ENCODE data around the gene NFKBIL1. TPM values are rescaled to one million over a fixed set of nuclear protein-coding genes. Genes with fewer than 3 reads are reported as not detected.
A peak's percentile ranks its signal among the peaks of the same experiment; 100 is the strongest.

The NFKBIL1 gene
- total and polyA plus RNA-seq, 2 experiments from 2014 or later: 9.6 to 12.3 TPM

DNA sequence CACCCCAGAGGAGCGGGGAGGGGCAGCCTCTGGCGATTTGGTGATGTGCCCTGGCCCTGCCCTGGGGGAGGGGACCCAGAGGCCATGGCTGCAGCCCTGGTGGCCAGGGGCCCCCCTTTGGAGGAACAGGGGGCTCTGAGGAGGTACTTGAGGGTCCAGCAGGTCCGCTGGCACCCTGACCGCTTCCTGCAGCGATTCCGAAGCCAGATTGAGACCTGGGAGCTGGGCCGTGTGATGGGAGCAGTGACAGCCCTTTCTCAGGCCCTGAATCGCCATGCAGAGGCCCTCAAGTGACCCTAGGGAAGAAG lies 10.9 kb downstream of the NFKBIL1 start:
- no peaks in the 10 kb centered on the region for H3F3A ChIP-seq (replicated peaks; ENCODE audit: low read depth)
- H3K9me3 Mint-ChIP-seq: no peaks in the 10 kb centered on the region; the same call in 2 of the 3 replicates
- H3K36me3 ChIP-seq (ENCODE audit: insufficient read depth): no peaks in the 10 kb centered on the region
- no peaks in the 10 kb centered on the region for H4K20me1 ChIP-seq (replicated peaks; ENCODE audit: insufficient read depth)
- no peak overlapping the region for H3K4me3 ChIP-seq
- H3K27me3 Mint-ChIP-seq (ENCODE audit: insufficient read depth, low read depth, poor library complexity): peaks cover 3% of the 10 kb centered on the region
- peaks cover 3% of the 10 kb centered on the region; the same call in 1 of the 2 replicates for H3K4me1 ChIP-seq (ENCODE audit: insufficient read depth)
- H3K36me3 Mint-ChIP-seq (ENCODE audit: low read depth): peaks cover 26% of the 10 kb centered on the region
- H3K4me3 Mint-ChIP-seq: no peak overlapping the region
- H3K4me1 Mint-ChIP-seq: peaks cover 18% of the 10 kb centered on the region
- no peak overlapping the region for H3K27ac Mint-ChIP-seq
- H3K27ac ChIP-seq (ENCODE audit: low read depth): no peak overlapping the region
- DNase-seq (ENCODE audit: low spot score) (no peak), ATAC-seq (no peak)
- no peaks in the 10 kb centered on the region for H3K79me2 ChIP-seq (replicated peaks; ENCODE audit: insufficient read depth)
- H2AFZ ChIP-seq: no peak overlapping the region
- no peak overlapping the region for H3K4me2 ChIP-seq
- H3K9me2 ChIP-seq (ENCODE audit: insufficient read depth): no peaks in the 10 kb centered on the region
- H3K27me3 ChIP-seq (ENCODE audit: insufficient read depth): no peaks in the 10 kb centered on the region
- no peak for TF ChIP-seq ZNF114 (CRISPR knock-in tag; IDR thresholded peaks at IDR 0.05)
- TF ChIP-seq, protein P1, sequence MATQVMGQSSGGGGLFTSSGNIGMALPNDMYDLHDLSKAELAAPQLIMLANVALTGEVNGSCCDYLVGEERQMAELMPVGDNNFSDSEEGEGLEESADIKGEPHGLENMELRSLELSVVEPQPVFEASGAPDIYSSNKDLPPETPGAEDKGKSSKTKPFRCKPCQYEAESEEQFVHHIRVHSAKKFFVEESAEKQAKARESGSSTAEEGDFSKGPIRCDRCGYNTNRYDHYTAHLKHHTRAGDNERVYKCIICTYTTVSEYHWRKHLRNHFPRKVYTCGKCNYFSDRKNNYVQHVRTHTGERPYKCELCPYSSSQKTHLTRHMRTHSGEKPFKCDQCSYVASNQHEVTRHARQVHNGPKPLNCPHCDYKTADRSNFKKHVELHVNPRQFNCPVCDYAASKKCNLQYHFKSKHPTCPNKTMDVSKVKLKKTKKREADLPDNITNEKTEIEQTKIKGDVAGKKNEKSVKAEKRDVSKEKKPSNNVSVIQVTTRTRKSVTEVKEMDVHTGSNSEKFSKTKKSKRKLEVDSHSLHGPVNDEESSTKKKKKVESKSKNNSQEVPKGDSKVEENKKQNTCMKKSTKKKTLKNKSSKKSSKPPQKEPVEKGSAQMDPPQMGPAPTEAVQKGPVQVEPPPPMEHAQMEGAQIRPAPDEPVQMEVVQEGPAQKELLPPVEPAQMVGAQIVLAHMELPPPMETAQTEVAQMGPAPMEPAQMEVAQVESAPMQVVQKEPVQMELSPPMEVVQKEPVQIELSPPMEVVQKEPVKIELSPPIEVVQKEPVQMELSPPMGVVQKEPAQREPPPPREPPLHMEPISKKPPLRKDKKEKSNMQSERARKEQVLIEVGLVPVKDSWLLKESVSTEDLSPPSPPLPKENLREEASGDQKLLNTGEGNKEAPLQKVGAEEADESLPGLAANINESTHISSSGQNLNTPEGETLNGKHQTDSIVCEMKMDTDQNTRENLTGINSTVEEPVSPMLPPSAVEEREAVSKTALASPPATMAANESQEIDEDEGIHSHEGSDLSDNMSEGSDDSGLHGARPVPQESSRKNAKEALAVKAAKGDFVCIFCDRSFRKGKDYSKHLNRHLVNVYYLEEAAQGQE (IDR thresholded peaks at IDR 0.05; ENCODE audit: unreplicated experiment): no peak

DNA sequence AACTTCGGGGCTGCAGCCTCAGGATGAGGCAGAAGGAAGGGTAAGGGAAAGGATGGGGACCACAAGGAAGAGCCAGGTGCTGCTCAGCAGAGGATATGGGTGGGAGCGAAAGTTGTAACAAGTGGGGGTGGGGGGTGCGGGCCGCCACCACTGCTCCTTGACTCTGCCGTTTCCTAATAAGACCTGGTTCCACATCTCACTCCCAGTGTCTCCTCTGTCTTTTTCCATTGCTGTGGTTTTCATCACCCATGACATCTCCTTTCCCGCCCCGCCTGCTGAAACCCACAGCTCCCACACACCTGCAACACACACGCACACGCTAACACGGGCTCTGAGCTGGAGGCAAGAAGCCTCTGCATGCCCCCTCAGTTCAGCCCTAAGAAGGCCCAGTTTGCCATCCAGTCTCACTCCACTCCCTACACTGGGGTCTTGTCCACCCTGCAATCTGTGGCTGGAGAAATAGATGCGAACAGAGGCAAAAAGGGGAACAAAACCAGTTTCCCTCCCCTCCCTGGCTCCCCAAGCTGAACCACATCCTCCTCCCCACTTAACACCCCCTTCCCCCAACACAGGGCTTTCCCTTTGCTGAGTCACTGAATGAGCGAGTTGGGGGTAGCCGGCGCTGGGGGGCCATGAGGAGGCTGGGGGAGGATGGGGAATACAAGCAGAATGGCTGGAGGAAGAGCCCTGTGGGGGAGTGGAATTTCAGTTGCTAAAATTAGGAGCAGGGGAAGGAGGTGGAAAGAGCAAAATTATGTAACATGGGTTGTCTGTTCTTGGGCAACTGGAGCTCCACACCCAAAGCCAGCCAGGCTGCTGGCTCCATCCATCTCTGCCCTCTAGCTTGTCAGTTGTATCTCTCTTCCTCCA lies 11.5 kb downstream of the NFKBIL1 start:
- Histone ChIP-seq H3K9me2 (ENCODE audit: insufficient read depth) (no peaks in the 10 kb centered on the region), H3K36me3 (ENCODE audit: insufficient read depth) (no peaks in the 10 kb centered on the region), H3K4me1 (ENCODE audit: insufficient read depth) (peaks cover 3% of the 10 kb centered on the region; the same call in 1 of the 2 replicates), H3K27me3 (ENCODE audit: insufficient read depth) (no peaks in the 10 kb centered on the region), H3K79me2 (replicated peaks; ENCODE audit: insufficient read depth) (no peaks in the 10 kb centered on the region), H3K4me2 (no peak overlapping the region), H3F3A (replicated peaks; ENCODE audit: low read depth) (0 out of 2 replicates have a peak, but pooled peaks cover 2% of the 10 kb centered on the region), H2AFZ (no peak overlapping the region), H3K4me3 (no peak overlapping the region), H4K20me1 (replicated peaks; ENCODE audit: insufficient read depth) (no peaks in the 10 kb centered on the region), H3K27ac (ENCODE audit: low read depth) (no peak overlapping the region)
- DNase-seq (ENCODE audit: low spot score): no peak
- H3K27ac Mint-ChIP-seq: peak overlapping the region; percentile 76; the same call in 1 of the 2 replicates
- peaks cover 25% of the 10 kb centered on the region for H3K36me3 Mint-ChIP-seq (ENCODE audit: low read depth)
- peaks cover 3% of the 10 kb centered on the region for H3K27me3 Mint-ChIP-seq (ENCODE audit: insufficient read depth, low read depth, poor library complexity)
- no peak overlapping the region; the same call in 2 of the 3 replicates for H3K4me3 Mint-ChIP-seq
- no peaks in the 10 kb centered on the region; the same call in 2 of the 3 replicates for H3K9me3 Mint-ChIP-seq
- ATAC-seq: no peak
- peaks cover 18% of the 10 kb centered on the region for H3K4me1 Mint-ChIP-seq
- TF ChIP-seq EZH2 (IDR thresholded peaks at IDR 0.05; ENCODE audit: low read depth, unreplicated experiment): no peak
- TF ChIP-seq, protein P2, sequence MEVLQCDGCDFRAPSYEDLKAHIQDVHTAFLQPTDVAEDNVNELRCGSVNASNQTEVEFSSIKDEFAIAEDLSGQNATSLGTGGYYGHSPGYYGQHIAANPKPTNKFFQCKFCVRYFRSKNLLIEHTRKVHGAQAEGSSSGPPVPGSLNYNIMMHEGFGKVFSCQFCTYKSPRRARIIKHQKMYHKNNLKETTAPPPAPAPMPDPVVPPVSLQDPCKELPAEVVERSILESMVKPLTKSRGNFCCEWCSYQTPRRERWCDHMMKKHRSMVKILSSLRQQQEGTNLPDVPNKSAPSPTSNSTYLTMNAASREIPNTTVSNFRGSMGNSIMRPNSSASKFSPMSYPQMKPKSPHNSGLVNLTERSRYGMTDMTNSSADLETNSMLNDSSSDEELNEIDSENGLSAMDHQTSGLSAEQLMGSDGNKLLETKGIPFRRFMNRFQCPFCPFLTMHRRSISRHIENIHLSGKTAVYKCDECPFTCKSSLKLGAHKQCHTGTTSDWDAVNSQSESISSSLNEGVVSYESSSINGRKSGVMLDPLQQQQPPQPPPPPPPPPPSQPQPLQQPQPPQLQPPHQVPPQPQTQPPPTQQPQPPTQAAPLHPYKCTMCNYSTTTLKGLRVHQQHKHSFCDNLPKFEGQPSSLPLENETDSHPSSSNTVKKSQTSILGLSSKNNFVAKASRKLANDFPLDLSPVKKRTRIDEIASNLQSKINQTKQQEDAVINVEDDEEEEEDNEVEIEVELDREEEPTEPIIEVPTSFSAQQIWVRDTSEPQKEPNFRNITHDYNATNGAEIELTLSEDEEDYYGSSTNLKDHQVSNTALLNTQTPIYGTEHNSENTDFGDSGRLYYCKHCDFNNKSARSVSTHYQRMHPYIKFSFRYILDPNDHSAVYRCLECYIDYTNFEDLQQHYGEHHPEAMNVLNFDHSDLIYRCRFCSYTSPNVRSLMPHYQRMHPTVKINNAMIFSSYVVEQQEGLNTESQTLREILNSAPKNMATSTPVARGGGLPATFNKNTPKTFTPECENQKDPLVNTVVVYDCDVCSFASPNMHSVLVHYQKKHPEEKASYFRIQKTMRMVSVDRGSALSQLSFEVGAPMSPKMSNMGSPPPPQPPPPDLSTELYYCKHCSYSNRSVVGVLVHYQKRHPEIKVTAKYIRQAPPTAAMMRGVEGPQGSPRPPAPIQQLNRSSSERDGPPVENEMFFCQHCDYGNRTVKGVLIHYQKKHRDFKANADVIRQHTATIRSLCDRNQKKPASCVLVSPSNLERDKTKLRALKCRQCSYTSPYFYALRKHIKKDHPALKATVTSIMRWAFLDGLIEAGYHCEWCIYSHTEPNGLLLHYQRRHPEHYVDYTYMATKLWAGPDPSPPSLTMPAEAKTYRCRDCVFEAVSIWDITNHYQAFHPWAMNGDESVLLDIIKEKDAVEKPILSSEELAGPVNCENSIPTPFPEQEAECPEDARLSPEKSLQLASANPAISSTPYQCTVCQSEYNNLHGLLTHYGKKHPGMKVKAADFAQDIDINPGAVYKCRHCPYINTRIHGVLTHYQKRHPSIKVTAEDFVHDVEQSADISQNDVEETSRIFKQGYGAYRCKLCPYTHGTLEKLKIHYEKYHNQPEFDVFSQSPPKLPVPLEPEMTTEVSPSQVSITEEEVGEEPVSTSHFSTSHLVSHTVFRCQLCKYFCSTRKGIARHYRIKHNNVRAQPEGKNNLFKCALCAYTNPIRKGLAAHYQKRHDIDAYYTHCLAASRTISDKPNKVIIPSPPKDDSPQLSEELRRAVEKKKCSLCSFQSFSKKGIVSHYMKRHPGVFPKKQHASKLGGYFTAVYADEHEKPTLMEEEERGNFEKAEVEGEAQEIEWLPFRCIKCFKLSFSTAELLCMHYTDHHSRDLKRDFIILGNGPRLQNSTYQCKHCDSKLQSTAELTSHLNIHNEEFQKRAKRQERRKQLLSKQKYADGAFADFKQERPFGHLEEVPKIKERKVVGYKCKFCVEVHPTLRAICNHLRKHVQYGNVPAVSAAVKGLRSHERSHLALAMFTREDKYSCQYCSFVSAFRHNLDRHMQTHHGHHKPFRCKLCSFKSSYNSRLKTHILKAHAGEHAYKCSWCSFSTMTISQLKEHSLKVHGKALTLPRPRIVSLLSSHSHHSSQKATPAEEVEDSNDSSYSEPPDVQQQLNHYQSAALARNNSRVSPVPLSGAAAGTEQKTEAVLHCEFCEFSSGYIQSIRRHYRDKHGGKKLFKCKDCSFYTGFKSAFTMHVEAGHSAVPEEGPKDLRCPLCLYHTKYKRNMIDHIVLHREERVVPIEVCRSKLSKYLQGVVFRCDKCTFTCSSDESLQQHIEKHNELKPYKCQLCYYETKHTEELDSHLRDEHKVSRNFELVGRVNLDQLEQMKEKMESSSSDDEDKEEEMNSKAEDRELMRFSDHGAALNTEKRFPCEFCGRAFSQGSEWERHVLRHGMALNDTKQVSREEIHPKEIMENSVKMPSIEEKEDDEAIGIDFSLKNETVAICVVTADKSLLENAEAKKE (CRISPR knock-in tag; IDR thresholded peaks at IDR 0.05): no peak
- TF ChIP-seq STAT1 (IDR thresholded peaks at IDR 0.05; ENCODE audit: unreplicated experiment): no peak
- no peak for TF ChIP-seq NANOG (IDR thresholded peaks at IDR 0.05; ENCODE audit: borderline replicate concordance)
- TF ChIP-seq EZH2phosphoT487 (IDR thresholded peaks at IDR 0.05; ENCODE audit: unreplicated experiment): no peak
- TF ChIP-seq CREB1 (CRISPR knock-in tag; IDR thresholded peaks at IDR 0.05; ENCODE audit: low read depth): no peak
- no peak for TF ChIP-seq ZNF331 (CRISPR knock-in tag; IDR thresholded peaks at IDR 0.05; ENCODE audit: low read depth)
- TF ChIP-seq, protein P3, sequence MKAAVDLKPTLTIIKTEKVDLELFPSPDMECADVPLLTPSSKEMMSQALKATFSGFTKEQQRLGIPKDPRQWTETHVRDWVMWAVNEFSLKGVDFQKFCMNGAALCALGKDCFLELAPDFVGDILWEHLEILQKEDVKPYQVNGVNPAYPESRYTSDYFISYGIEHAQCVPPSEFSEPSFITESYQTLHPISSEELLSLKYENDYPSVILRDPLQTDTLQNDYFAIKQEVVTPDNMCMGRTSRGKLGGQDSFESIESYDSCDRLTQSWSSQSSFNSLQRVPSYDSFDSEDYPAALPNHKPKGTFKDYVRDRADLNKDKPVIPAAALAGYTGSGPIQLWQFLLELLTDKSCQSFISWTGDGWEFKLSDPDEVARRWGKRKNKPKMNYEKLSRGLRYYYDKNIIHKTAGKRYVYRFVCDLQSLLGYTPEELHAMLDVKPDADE (IDR thresholded peaks at IDR 0.05): no peak
